Measurements from ENCODE around the gene CLDN34.

CLDN34 gene

DNA sequence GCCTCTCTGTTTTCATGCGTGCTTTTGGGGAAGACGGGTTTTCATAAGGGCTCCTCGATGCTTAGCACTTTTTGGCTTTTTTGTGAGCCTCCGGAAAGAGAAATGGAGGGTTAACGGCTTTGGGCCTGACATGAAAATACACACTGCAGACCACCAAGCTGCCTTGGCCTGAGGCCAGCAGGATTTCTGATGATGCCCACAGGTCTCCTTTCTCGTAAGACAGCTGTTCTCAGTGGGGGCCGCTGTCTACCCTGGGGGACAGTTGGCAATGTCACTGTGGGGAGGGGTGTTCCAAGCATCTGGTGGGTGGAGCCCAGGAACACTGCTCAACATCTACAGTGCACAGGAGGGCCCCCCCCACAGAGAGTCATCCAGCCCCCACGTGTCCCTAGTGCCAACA, 29.4 kb upstream of the CLDN34 start:
- Histone ChIP-seq H3K4me1 (ENCODE audit: low read length) (peaks cover 33% of the 10 kb centered on the region), H3K4me3 (ENCODE audit: low read length) (no peak overlapping the region), H3K4me2 (ENCODE audit: low read length) (no peak overlapping the region), H2AFZ (ENCODE audit: low read depth, low read length) (no peak overlapping the region), H3K27me3 (ENCODE audit: low read depth, low read length) (0 out of 2 replicates have a peak, but pooled peaks cover 5% of the 10 kb centered on the region), H3K9me3 (ENCODE audit: insufficient read depth, low read length) (no peaks in the 10 kb centered on the region), H3K27ac (ENCODE audit: low read length) (no peak overlapping the region), H4K20me1 (ENCODE audit: insufficient read depth, low read length) (no peaks in the 10 kb centered on the region), H3K36me3 (replicated peaks; ENCODE audit: low read depth, low read length) (no peaks in the 10 kb centered on the region), H3K9ac (ENCODE audit: low read length) (no peak overlapping the region), H3K79me2 (ENCODE audit: low read length) (no peaks in the 10 kb centered on the region)
- no peak for TF ChIP-seq EZH2phosphoT487 (IDR thresholded peaks at IDR 0.05; ENCODE audit: low read depth)
- TF ChIP-seq, protein P1, sequence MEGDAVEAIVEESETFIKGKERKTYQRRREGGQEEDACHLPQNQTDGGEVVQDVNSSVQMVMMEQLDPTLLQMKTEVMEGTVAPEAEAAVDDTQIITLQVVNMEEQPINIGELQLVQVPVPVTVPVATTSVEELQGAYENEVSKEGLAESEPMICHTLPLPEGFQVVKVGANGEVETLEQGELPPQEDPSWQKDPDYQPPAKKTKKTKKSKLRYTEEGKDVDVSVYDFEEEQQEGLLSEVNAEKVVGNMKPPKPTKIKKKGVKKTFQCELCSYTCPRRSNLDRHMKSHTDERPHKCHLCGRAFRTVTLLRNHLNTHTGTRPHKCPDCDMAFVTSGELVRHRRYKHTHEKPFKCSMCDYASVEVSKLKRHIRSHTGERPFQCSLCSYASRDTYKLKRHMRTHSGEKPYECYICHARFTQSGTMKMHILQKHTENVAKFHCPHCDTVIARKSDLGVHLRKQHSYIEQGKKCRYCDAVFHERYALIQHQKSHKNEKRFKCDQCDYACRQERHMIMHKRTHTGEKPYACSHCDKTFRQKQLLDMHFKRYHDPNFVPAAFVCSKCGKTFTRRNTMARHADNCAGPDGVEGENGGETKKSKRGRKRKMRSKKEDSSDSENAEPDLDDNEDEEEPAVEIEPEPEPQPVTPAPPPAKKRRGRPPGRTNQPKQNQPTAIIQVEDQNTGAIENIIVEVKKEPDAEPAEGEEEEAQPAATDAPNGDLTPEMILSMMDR (IDR thresholded peaks at IDR 0.05; ENCODE audit: low read depth, low read length): no peak

DNA sequence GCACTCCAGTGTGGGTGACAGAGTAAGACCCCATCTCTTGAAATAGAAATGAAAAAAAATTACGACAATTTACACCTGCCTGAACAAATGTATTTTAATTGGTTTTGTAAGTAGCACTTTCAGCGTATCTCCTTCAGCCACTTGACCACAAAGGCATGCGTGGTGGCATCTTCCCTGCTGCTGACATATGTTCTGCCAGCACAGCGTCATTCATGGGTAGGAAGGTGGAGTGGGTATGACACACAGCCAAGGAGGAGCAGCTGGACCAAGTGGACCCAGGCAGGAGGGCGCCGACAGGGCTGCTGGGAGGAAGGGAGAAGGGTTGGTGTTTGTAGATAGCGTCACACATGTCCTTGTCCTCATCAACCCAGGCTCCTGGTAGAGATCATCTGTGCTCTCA, 28.6 kb upstream of the CLDN34 start:
- H3K4me3 ChIP-seq (ENCODE audit: low read length): no peak overlapping the region

DNA sequence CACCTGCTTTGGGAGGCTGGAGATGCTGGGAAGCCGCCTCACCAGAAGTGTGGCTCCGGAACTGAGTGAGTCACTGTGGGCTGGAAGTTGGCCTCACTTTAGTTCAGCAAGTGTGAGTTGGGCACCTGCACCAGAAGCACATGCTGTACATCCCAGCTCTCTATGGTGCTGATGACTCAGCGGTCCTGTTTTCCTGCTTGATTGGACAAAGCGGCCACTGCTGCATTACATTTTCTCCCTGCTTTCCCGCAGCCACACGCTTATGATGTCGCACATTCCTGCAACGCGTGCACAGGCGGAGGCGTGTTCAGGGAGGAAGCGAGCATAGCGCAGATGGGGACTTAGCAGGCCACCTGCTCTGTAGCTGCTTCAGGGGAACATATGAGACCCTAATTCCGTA, 26.7 kb upstream of the CLDN34 start:
- H3K27me3 ChIP-seq (ENCODE audit: low read depth, low read length): 0 out of 2 replicates have a peak, but pooled peaks cover 5% of the 10 kb centered on the region

More for the DNA sequence above, 28.6 kb upstream of the CLDN34 start:
- no peaks in the 10 kb centered on the region for H3K9me3 ChIP-seq (ENCODE audit: insufficient read depth, low read length)
- TF ChIP-seq EZH2phosphoT487 (IDR thresholded peaks at IDR 0.05; ENCODE audit: low read depth): no peak
- TF ChIP-seq, protein P1 (IDR thresholded peaks at IDR 0.05; ENCODE audit: low read depth, low read length): no peak
- no peak overlapping the region for H3K9ac ChIP-seq (ENCODE audit: low read length)
- peaks cover 38% of the 10 kb centered on the region for H3K4me1 ChIP-seq (ENCODE audit: low read length)
- H3K27ac ChIP-seq (ENCODE audit: low read length): no peak overlapping the region
- no peak overlapping the region for H3K4me2 ChIP-seq (ENCODE audit: low read length)
- H3K27me3 ChIP-seq (ENCODE audit: low read depth, low read length): 0 out of 2 replicates have a peak, but pooled peaks cover 5% of the 10 kb centered on the region
- H4K20me1 ChIP-seq (ENCODE audit: insufficient read depth, low read length): no peaks in the 10 kb centered on the region
- no peaks in the 10 kb centered on the region for H3K36me3 ChIP-seq (replicated peaks; ENCODE audit: low read depth, low read length)
- H3K79me2 ChIP-seq (ENCODE audit: low read length): no peaks in the 10 kb centered on the region
- no peak overlapping the region for H2AFZ ChIP-seq (ENCODE audit: low read depth, low read length)

DNA sequence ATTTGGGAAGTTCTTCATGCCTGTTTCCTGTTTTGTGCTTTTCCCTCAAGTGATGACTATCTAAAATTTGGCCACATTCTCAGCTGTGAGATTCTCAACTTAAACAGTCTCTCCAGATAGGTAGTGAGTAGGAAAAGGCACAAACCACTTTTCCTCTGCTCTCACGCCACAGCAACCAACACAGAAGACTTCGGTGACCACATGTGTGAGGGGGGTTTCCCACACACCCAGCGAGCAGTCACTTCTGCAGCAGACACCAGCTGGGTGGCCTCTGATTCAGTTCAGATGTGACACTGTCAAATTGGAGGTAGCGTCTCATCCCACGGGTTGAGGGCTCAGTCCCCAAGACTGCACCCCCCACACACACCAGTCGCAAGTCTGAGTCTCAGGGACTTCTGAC, 25.1 kb upstream of the CLDN34 start:
- peaks cover 40% of the 10 kb centered on the region for H3K4me1 ChIP-seq (ENCODE audit: low read length)
- H3K4me2 ChIP-seq (ENCODE audit: low read length): peak overlapping the region; percentile 60
- H3K36me3 ChIP-seq (replicated peaks; ENCODE audit: low read depth, low read length): no peaks in the 10 kb centered on the region
- H3K4me3 ChIP-seq (ENCODE audit: low read length): peak overlapping the region; percentile 37
- no peaks in the 10 kb centered on the region for H4K20me1 ChIP-seq (ENCODE audit: insufficient read depth, low read length)
- no peaks in the 10 kb centered on the region for H3K79me2 ChIP-seq (ENCODE audit: low read length)
- TF ChIP-seq, protein P1 (IDR thresholded peaks at IDR 0.05; ENCODE audit: low read depth, low read length): no peak
- TF ChIP-seq EZH2phosphoT487 (IDR thresholded peaks at IDR 0.05; ENCODE audit: low read depth): no peak
- peak overlapping the region; percentile 56 for H3K27ac ChIP-seq (ENCODE audit: low read length)
- H2AFZ ChIP-seq (ENCODE audit: low read depth, low read length): no peak overlapping the region
- H3K27me3 ChIP-seq (ENCODE audit: low read depth, low read length): 0 out of 2 replicates have a peak, but pooled peaks cover 5% of the 10 kb centered on the region
- no peaks in the 10 kb centered on the region for H3K9me3 ChIP-seq (ENCODE audit: insufficient read depth, low read length)
- H3K9ac ChIP-seq (ENCODE audit: low read length): no peak overlapping the region

More for the DNA sequence above, 26.7 kb upstream of the CLDN34 start:
- no peak overlapping the region for H3K9ac ChIP-seq (ENCODE audit: low read length)
- no peaks in the 10 kb centered on the region for H3K79me2 ChIP-seq (ENCODE audit: low read length)
- no peak overlapping the region for H2AFZ ChIP-seq (ENCODE audit: low read depth, low read length)
- TF ChIP-seq, protein P1 (IDR thresholded peaks at IDR 0.05; ENCODE audit: low read depth, low read length): no peak
- no peak for TF ChIP-seq EZH2phosphoT487 (IDR thresholded peaks at IDR 0.05; ENCODE audit: low read depth)
- H3K9me3 ChIP-seq (ENCODE audit: insufficient read depth, low read length): no peaks in the 10 kb centered on the region
- H3K36me3 ChIP-seq (replicated peaks; ENCODE audit: low read depth, low read length): no peaks in the 10 kb centered on the region
- H3K27ac ChIP-seq (ENCODE audit: low read length): peak overlapping the region; percentile 18; the same call in 1 of the 2 replicates
- H3K4me3 ChIP-seq (ENCODE audit: low read length): peak overlapping the region; percentile 46; the same call in 1 of the 2 replicates
- no peaks in the 10 kb centered on the region for H4K20me1 ChIP-seq (ENCODE audit: insufficient read depth, low read length)
- H3K4me2 ChIP-seq (ENCODE audit: low read length): peak overlapping the region; percentile 55
- peaks cover 39% of the 10 kb centered on the region for H3K4me1 ChIP-seq (ENCODE audit: low read length)
